HepG2 (cell line): ENCODE measurements around the gene TREML4. TPM values are rescaled to one million over a fixed set of nuclear protein-coding genes. Genes with fewer than 3 reads are reported as not detected.

Source experiments
- ATF4 ChIP-seq, 2 experiments: fragments of 450-650 bp in 1 of 2; sonication (generic) in 1 of 2; formaldehyde crosslinking; IDR thresholded peaks; 2 replicates each; pipeline versions ENCODE4 v1.5.0 to v1.8.0; 2020 to 2022; ENCODE audit warnings: mild to moderate bottlenecking in 1 of 2, missing genetic modification reagents in 1 of 2
- CENPBD1 ChIP-seq: sonication (generic); formaldehyde crosslinking; IDR thresholded peaks from 2 replicates; pipeline ENCODE4 v1.8.0; 2022; ENCODE audit warnings: missing genetic modification reagents, low read depth, mild to moderate bottlenecking, borderline replicate concordance
- E2F1 ChIP-seq: sonication (generic); formaldehyde crosslinking; IDR thresholded peaks from 2 replicates; pipeline ENCODE4 v1.5.0; 2020; ENCODE audit warnings: missing genetic modification reagents
- HES4 ChIP-seq: sonication (generic); formaldehyde crosslinking; IDR thresholded peaks from 2 replicates; pipeline ENCODE4 v1.9.0; 2021; ENCODE audit warnings: mild to moderate bottlenecking, missing genetic modification reagents, borderline replicate concordance
- HOMEZ ChIP-seq: IDR thresholded peaks from 2 replicates; pipeline ENCODE4 v1.6.1; 2016; ENCODE audit warnings: low read depth
- HOXA3 ChIP-seq: sonication (generic); formaldehyde crosslinking; IDR thresholded peaks from 2 replicates; pipeline ENCODE4 v1.5.0; 2020; ENCODE audit warnings: missing genetic modification reagents
- IRF9 ChIP-seq: sonication (generic); formaldehyde crosslinking; IDR thresholded peaks from 2 replicates; pipeline ENCODE4 v1.8.0; 2022; ENCODE audit warnings: missing genetic modification reagents, mild to moderate bottlenecking, borderline replicate concordance
- KDM1A ChIP-seq: IDR thresholded peaks from 2 replicates; pipeline ENCODE4 v1.6.1; 2016; ENCODE audit warnings: missing compliant biosample characterization
- KDM4B ChIP-seq: sonication (generic); formaldehyde crosslinking; IDR thresholded peaks from 2 replicates; pipeline ENCODE4 v1.4.0; 2020; ENCODE audit warnings: missing genetic modification reagents
- RBAK ChIP-seq: sonication (generic); formaldehyde crosslinking; IDR thresholded peaks from 2 replicates; pipeline ENCODE4 v1.5.1; 2020; ENCODE audit warnings: mild to moderate bottlenecking, missing genetic modification reagents
- RFX5 ChIP-seq: IDR thresholded peaks from 2 replicates; pipeline ENCODE4 v1.6.1; 2011; ENCODE audit warnings: low read depth, low read length, improper control_type of control experiment
- SMARCC2 ChIP-seq: fragments of 450-650 bp; IDR thresholded peaks from 2 replicates; pipeline ENCODE4 v1.6.1; 2017; ENCODE audit warnings: antibody characterized with exemption, mild to moderate bottlenecking
- ZHX2 ChIP-seq, 2 experiments: sonication (generic) in 1 of 2; formaldehyde crosslinking in 1 of 2; IDR thresholded peaks; 2 replicates each; pipeline versions ENCODE4 v1.6.1 to v1.9.0; 2014 to 2022; ENCODE audit warnings: antibody characterized with exemption in 1 of 2, borderline replicate concordance in 1 of 2, inconsistent platforms in 1 of 2, low read depth in 1 of 2, missing genetic modification reagents in 1 of 2
- ZNF382 ChIP-seq: sonication (generic); formaldehyde crosslinking; IDR thresholded peaks from 2 replicates; pipeline ENCODE4 v1.5.0; 2020; ENCODE audit warnings: missing genetic modification reagents, mild to moderate bottlenecking, borderline replicate concordance
- ZNF431 ChIP-seq: sonication (generic); formaldehyde crosslinking; IDR thresholded peaks from 2 replicates; pipeline ENCODE4 v1.9.0; 2022; ENCODE audit warnings: missing genetic modification reagents, low read depth, mild to moderate bottlenecking, borderline replicate concordance
- polyA plus RNA-seq, 8 experiments: library from polyadenylated mRNA; depleted of rRNA in 3 of 8; stranded (reverse) in 7 of 8; unstranded in 1 of 8; fragments of >200 nt; fragmentation: Illumina TruSeq in 4 of 8; extraction: Trizol in 4 of 8; gene quantifications; 2 replicates each; pipeline versions ENCODE4 v1.2.1 to v1.2.3, GENCODE V29; 2011 to 2016; ENCODE audit warnings: low read depth in 4 of 8, missing spikeins in 1 of 8, mixed read lengths in 1 of 8; ENCODE audit not compliant: insufficient read depth in 1 of 8
- total RNA-seq, 5 experiments: library from RNA; depleted of rRNA; stranded (reverse); fragments of >200 nt; fragmentation: Illumina TruSeq; extraction: Trizol; gene quantifications; 2 replicates each; pipeline ENCODE4 v1.2.3, GENCODE V29; 2016; ENCODE audit warnings: low read depth in 1 of 5

Gene TREML4
- total and polyA plus RNA-seq, 2 of the 13 experiments (the other 11 are each of a cell fraction or from before 2014, with no cell fraction given), result not detected

- TF ChIP-seq HOXA3 (CRISPR knock-in tag) (no peak; the same call in 1 of the 2 replicates), ZHX2 (IDR thresholded peaks at IDR 0.05; ENCODE audit: low read depth) (no peak), ZHX2 (CRISPR knock-in tag; IDR thresholded peaks at IDR 0.05; ENCODE audit: borderline replicate concordance) (no peak), ZNF431 (no peak), ZNF382 (CRISPR knock-in tag) (no peak), KDM1A (no peak), CENPBD1 (CRISPR knock-in tag) (no peak), HOMEZ (CRISPR knock-in tag) (no peak), RBAK (no peak), HES4 (CRISPR knock-in tag) (no peak), RFX5 (no peak), IRF9 (CRISPR knock-in tag) (no peak), SMARCC2 (no peak), E2F1 (CRISPR knock-in tag) (no peak), ATF4 (CRISPR knock-in tag; IDR thresholded peaks at IDR 0.05) (no peak), KDM4B (CRISPR knock-in tag) (no peak)
These were observed 50.7 kb downstream of the TREML4 start (continued) for GRCh38 chr6:41278699-41279405.
